HG02642 (cell line): ENCODE data around the gene PNMT.

Experiments
- ATAC-seq: cut with Tn5 transposase; IDR thresholded peaks from one replicate; pipeline ENCODE4 v1.9.1; 2021; ENCODE audit warnings: mild to moderate bottlenecking; ENCODE audit not compliant: unreplicated experiment, poor library complexity

Gene PNMT, protein sequence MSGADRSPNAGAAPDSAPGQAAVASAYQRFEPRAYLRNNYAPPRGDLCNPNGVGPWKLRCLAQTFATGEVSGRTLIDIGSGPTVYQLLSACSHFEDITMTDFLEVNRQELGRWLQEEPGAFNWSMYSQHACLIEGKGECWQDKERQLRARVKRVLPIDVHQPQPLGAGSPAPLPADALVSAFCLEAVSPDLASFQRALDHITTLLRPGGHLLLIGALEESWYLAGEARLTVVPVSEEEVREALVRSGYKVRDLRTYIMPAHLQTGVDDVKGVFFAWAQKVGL

DNA sequence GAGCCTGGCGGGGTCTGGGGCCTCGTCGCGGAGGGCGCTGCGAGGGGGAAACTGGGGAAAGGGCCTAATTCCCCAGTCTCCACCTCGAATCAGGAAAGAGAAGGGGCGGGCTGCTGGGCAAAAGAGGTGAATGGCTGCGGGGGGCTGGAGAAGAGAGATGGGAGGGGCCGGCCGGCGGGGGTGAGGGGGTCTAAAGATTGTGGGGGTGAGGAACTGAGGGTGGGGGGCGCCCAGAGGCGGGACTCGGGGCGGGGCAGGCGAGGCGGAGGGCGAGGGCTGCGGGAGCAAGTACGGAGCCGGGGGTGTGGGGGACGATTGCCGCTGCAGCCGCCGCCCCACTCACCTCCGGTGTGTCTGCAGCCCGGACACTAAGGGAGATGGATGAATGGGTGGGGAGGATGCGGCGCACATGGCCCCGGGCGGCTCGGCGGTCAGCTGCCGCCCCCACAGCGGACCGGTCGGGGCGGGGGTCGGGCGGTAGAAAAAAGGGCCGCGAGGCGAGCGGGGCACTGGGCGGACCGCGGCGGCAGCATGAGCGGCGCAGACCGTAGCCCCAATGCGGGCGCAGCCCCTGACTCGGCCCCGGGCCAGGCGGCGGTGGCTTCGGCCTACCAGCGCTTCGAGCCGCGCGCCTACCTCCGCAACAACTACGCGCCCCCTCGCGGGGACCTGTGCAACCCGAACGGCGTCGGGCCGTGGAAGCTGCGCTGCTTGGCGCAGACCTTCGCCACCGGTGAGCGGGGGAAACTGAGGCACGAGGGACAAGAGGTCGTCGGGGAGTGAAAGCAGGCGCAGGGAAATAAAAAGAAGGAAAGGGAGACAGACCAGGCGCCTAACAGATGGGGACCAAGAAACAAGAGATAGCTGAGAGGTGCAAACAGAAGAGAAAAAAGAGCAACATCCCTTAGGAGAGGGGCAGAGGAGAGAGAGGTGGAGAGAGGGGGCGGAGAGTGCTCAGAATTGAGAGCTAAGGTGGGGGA lies at the start of gene PNMT:
Gene PNMT (plus strand): TSS at position 509 of the 980 bp plus-strand sequence. CDS start 23 bp downstream, at position 532.
- peak; percentile 46 for ATAC-seq

DNA sequence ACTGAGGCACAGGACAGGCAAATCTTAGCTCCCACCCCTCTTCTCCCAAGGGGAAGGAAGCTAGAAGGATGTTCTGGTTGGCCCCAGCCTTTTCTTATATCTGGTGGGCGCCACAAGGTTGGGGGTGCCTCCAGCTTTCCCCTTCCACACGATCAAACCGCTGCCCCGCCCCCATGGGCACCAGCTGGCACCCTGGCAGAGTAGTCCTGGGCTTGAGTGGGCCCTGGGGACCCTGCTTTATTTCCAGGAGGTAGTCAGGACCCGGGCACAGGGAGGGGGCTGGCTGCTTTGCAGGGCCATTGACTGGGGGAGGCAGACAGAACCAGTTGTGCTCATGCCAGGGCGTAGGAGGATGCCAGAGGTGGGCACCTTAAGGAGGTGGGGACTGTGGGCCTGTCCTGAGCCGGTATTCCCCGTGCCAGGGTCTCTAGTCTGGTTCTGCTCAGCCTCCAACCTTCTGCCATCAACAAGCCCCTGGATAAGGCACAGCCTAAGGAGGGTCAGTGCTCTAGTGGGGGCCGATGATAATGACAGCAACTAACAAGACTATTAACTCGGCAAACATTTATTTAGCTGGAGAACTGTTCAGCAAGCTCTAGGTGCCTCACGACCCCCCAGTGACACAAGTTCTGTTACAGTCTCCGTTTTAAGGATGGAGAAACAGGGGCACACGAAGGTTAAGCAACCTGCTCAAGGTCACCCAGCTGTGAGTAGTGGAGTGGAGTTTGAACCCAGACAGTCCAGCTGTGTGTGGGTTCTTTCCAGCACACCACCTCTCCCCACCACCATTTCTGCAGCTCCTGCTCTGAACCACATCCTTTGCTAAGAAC lies 49.1 kb upstream of the PNMT start:
- no peak for ATAC-seq

DNA sequence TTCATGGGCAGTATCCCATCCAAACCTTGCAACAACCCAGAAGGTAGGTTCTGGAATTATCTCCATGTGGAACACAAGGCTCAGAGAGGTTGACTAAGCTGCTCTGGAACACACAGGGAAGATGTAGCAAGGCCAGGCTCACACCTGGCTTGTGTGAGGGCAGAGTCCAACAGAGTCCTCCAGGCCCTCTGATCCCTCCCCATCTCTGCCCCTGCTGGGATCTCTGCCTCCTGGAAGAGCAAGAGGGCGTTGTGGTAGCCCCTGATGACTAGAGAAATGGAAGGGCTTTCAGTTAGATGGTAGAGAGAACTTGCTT lies 48.5 kb upstream of the PNMT start:
- no peak for ATAC-seq

DNA sequence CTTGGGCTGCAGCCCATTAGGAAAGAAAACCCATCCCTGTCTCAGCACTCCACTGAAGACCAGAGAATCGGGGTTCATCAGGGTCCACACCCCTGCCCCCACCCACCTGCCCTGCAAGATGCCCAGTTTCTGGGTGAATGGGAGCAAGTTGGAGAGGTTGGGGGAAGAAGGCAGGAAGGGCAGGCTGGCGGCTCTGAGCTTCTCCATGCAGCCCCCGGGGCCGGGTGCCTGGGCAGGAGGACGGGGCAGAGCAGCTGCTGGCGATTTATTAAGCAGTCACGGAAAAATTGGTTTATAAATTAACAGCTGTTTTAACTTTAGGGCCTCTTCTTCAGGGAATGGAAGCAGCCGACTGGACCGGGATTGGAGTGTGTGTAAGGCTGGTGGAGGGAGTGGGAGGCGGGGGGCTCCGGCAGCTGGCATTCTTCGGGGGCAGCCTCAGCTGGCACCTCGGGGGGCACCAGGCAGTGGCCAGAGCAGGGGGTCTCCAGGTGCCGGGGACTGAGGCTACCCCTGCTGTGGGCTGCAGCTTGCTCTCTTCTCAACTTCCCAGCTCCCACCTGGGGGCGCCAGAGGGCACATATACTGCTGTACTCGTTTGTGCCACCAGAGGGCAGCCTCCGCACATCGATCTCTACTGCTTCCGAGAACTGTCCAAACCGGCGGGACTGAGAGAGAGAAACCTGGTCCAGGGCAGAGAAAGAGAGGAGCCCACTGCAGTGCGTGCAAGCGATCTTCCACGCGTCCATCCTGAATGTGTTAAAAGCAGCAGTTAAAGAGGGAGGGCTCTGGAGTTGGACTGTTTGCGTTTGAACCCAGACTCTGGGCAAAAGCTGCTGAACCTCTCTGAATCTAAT lies 46.5 kb upstream of the PNMT start:
- peak; percentile 61 for ATAC-seq

DNA sequence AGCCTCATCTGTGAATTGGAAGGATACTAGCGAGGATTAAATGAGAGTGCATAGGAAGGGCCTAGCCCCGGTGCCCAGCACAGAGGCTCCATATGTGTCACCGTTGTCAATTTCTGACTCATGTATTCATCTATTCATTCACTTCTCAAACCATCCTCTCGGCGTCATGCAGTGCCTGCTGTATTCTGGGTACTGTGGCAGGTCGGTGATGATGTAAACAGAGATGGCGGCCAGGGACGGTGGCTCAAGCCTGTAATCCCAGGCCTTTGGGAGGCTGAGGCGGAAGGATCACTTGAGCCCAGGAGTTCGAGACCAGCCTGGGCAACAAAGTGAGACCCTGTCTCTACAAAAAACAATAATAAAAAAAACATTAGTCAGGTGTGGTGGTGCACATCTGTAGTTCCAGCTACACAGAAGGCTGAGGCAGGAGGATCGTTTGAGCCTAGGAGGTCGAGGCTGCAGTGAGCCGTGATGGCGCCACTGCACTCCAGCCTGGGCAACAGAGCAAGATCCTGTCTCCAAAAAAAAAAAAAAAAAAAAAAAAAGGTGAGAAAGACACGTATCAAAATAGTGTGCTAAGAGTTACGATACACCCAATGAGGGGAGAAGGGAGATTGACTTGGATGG lies 45.8 kb upstream of the PNMT start:
- ATAC-seq: peak; percentile 26

DNA sequence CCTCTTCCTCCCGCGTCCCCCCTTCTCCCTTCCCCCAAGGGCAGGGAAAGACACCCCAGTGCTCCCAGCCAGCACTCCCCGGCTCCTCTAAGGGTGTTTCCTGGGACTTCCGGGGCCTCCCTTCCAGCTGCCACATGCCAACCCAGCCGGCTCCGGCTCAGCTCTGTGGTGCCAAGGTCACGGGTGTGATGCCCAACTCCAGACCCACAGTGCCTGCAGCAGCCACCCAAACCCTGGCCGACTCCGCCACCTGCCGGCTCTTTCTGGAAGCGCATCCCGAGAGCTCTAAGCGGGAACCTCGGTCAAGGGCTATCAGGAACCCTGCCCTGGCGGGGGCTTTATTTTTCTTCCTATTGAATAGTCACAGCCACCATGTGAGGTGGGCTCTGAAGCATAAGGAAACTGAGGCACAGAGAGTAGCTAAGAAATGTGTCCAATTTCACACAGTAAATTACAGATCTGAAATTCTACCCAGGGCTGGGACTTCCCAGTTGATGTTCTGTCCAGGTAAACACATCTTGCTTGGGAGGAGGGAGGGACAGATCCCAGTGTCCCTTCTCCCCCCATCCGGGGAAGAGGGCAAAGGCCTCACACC lies 44.8 kb upstream of the PNMT start:
- no peak for ATAC-seq

DNA sequence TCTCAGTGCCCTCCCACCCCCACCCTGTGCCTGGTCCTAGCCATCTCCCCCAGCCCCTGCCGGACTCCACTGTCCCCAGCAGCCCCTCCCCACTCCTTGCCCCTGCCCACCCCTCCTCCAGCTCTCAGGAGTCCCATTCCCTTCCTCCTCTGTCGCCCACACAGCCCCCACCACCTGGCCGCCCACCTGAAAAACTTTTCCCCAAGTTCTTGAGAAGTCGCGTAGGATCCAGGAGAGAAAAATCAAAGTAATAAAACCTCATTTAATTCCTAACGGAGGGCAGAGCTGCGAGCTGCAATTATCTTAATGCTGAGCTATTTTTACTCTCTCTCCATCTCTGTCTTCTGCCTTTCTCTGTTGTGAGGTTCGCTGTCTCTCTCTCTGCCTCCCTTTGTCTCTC lies 43.9 kb upstream of the PNMT start:
- no peak for ATAC-seq

DNA sequence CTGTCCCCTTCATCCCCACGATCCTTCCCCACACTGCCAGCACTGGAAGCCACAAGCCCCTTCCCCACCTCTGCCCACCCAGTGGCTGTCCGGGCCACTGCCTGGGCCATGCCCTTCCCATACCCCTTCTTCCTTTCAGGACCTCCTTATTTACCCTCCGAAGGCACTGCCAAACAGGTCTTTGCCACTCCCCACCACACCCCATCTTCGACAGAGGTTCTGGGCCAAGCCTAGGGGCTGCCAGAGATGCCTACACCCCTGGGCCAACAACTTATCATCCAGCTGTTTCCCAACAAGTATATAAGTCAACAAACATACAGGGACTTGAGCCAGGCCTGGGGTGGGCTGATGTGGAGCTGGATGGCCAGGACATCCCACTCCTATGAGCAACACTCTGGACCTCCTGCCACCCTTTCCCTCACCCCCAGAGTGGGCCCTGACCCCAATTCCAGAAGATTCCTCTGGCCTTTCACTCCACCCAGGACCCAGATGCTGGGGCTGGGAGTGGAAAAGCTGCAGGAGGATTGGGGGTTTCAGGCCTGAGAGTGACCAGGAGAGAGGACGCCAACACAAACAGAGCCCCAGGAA lies 43.0 kb upstream of the PNMT start:
- no peak for ATAC-seq

DNA sequence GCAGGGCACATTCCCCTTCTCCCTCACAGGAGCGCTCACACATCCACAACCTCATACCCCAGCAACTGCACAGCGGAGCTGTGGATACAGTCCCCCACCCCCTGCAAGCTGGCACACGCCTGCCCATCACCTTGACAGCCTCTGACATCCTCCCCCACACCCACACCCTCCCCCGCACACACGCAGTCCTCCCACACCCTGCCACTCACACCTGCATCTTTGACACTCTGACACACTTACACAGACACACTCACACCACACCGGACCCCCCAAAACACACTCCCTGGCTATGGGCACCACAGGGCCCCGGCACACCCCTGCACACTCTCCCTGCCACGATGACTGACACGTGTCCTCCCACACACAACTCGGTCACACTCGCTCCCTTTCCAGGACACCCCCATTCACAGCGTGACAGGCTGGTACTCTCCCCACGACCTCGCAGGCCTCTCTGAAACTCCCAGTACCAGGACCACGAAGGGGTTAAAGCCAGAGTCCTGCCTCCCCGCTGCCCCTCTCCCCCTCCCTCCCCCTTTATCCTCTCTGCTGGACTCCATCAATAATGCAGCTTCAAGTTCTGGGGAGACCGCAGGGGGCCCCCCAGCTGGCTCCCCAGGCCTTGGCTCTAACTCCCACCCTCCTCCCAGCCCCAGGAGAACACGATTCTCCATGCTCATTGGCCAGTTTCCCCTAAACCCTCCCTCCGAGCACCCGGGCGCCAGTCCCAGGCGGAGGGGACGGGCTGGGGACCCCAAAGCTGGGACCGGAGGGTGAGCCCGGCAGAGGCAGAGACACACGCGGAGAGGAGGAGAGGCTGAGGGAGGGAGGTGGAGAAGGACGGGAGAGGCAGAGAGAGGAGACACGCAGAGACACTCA lies 41.8 kb upstream of the PNMT start, which contains the start of gene PPP1R1B:
Gene PPP1R1B (plus strand): TSS at position 782 of the 876 bp plus-strand sequence. CDS start 441 bp downstream, outside the sequence.
- no peak for ATAC-seq

DNA sequence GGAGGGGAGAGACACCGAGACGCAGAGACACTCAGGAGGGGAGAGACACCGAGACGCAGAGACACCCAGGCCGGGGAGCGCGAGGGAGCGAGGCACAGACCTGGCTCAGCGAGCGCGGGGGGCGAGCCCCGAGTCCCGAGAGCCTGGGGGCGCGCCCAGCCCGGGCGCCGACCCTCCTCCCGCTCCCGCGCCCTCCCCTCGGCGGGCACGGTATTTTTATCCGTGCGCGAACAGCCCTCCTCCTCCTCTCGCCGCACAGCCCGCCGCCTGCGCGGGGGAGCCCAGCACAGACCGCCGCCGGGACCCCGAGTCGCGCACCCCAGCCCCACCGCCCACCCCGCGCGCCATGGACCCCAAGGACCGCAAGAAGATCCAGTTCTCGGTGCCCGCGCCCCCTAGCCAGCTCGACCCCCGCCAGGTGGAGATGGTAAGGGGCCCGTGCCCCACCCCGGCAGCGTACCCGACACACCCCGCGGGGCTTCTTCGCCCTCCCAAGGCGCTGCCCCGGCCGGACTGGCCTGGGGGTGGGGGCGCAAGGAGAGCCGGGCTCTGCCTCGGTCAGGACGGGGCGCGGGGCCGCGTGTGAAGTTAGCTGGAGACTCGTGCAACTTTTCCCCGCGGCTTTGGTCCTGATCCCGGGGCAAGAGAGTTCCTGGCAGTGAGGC lies 41.1 kb upstream of the PNMT start:
- ATAC-seq: no peak

DNA sequence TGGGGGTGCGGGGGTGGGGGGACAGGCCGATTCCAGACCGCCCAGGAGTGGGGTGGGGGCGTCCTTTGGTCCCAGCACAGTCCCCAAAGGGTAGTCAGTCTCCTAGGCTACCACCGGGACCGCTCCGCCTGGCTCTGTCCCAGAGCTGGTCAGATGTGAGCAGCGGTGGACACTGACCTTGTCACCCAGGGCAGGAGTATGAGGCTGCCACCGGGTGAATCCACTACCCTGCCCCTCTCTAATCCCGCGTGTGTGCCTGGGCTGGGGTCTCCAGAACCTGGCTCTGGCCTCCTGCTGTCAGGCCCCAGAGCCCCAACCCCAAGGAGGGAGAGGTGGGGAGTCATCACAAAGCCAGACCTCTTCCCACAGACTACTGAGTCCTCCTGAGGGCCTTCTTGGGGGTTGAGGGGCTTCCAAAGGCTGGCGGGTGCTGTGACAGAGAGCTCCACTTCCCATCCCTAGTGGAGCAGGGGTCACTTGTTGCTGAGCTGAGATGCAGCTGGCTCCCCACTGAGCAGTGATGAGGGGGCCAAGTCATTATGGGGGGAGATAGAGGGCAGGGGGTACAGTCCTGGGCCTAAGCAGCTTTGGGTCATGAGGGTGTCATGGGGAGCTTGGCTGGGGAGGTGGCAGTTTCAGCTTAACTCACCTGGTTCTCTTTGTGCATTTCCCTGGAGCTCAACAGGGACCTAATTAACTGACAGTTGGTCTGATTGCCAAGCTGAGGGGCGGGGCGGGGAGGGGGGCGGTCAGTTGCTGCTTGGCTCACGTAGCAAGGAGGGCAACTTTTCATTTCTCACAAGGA lies 40.3 kb upstream of the PNMT start:
- no peak for ATAC-seq

DNA sequence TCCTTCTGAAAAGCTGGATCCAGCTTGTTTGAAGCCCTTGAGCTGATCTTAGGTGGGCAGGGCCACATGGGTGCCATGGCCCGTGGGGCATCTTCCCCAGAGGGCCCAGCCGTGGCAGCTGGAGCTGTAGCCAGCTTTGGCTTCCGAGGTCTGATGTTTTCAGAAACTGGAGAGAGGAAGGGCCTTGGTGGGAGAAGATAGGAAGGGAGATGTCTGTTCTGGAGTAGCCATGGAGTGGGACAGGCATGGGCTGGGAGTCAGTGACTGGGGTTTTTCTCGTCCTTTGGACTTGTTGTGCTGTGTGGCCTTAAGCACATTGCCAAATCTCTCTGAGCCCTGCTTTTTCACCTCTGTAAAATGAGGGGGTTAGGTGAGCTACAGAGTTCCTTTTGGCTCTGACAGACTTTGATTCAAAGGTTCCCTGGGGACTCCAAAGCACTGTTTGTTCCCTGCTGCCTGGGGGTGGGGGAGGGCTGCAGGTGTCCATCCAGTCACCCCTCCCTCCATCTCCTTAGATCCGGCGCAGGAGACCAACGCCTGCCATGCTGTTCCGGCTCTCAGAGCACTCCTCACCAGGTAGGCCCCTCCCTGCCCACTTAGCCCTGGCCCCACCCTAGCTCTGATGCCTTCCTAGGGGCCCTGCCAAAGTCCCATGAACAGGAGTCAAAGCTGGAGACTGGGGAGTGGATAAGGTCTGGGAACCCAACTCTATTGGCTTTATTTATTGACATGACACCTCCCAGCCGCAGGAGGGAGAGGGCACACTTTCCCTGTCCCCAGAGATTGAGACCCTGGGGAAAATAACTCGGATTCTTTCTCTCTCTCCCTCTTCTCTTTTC lies 39.4 kb upstream of the PNMT start:
- ATAC-seq: no peak

DNA sequence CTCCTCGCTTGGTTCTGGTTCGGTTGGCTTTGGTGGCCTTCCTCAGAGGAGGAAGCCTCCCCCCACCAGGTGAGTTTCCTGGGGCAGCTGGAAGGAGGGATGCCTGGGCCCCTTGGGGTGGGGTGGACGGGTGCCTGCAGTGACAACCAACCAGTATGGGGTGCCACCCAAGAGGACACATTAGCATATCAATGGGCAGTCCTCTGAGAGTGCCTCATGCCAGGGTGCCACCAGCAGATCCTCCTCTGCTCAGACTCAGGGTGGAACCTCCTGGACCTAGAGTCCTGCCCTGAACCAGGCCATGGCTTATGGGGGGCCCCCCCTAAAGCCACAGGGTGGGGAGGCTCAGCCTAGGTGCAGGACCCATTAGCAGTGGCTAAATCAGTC lies 38.8 kb upstream of the PNMT start:
- no peak for ATAC-seq

DNA sequence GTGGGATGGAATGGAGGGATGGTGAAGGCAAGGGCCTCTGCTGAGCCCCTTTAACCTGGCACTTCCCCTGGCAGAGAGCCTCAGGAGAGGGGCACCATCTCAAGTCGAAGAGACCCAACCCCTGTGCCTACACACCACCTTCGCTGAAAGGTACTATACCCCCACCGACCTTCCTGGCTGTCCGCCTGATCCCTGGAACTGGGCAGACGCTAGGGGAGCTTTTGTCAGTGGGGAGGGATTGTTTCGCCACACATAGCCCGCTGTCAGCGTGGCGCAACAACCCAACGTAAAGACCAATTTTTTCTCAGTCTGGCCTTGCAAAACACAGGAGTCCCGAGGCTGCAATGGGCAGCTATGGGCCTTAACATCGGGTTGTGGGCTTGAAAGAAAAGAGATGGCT lies 38.4 kb upstream of the PNMT start:
- ATAC-seq: no peak

DNA sequence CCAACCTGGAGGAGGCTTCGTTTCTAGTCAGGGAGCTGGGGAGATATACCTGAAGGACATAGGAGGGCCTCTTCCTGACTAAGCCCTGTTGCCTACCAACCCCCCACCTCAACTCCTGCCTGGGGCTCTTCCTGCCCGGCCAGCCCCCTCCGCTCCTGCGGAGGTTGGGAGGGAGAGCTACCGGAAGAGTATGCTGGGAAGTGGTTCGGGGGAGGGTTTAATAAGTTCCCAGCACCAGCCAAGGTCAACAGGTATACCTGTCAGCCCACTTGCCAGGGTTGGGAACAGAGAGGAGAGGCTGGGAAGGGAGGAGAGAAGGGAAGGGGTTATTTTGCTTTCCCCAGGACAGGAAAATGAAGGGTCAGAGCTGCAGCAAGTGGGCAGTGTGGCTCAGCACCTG lies 36.9 kb upstream of the PNMT start:
- ATAC-seq: no peak
